ENCODE measurements around the gene HLA-DQA1.

DNA sequence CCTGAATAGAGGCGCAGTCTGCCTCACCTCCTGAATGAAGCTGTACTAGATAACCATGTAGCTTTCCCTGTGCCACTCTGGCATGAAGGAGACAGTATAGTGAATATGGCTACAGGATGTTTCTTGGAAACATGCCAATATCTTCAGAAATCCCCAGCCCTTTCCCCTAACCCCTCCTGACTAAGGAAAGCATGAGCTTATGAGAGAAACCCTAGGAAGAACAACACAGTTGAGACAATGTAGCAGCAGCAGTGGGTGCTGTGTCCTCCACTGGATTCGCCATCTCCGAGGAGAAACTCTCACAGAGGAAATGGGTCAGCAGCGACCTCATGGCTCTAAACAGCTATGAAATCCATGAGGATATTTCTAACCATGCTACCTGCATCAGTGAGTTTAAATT, 6.7 kb downstream of the HLA-DQA1 start:
- TF ChIP-seq, protein P1, sequence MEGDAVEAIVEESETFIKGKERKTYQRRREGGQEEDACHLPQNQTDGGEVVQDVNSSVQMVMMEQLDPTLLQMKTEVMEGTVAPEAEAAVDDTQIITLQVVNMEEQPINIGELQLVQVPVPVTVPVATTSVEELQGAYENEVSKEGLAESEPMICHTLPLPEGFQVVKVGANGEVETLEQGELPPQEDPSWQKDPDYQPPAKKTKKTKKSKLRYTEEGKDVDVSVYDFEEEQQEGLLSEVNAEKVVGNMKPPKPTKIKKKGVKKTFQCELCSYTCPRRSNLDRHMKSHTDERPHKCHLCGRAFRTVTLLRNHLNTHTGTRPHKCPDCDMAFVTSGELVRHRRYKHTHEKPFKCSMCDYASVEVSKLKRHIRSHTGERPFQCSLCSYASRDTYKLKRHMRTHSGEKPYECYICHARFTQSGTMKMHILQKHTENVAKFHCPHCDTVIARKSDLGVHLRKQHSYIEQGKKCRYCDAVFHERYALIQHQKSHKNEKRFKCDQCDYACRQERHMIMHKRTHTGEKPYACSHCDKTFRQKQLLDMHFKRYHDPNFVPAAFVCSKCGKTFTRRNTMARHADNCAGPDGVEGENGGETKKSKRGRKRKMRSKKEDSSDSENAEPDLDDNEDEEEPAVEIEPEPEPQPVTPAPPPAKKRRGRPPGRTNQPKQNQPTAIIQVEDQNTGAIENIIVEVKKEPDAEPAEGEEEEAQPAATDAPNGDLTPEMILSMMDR (IDR thresholded peaks at IDR 0.05; ENCODE audit: low read depth, low read length, missing input control) = no peak
- TF ChIP-seq EGR1 (IDR thresholded peaks at IDR 0.05; ENCODE audit: low read depth in 2 of 2) (no peak), RXRA (IDR thresholded peaks at IDR 0.05) (no peak), RAD21 (IDR thresholded peaks at IDR 0.05) (no peak), SP1 (IDR thresholded peaks at IDR 0.05) (no peak), NR2F2 (IDR thresholded peaks at IDR 0.05) (no peak), JUND (IDR thresholded peaks at IDR 0.05) (no peak), TAF1 (conservative IDR thresholded peaks at IDR 0.05) (no peak), GABPA (IDR thresholded peaks at IDR 0.05 in 1 of 2, conservative IDR thresholded peaks at IDR 0.05 in 1 of 2) (no peak)
- TF ChIP-seq, protein P2, sequence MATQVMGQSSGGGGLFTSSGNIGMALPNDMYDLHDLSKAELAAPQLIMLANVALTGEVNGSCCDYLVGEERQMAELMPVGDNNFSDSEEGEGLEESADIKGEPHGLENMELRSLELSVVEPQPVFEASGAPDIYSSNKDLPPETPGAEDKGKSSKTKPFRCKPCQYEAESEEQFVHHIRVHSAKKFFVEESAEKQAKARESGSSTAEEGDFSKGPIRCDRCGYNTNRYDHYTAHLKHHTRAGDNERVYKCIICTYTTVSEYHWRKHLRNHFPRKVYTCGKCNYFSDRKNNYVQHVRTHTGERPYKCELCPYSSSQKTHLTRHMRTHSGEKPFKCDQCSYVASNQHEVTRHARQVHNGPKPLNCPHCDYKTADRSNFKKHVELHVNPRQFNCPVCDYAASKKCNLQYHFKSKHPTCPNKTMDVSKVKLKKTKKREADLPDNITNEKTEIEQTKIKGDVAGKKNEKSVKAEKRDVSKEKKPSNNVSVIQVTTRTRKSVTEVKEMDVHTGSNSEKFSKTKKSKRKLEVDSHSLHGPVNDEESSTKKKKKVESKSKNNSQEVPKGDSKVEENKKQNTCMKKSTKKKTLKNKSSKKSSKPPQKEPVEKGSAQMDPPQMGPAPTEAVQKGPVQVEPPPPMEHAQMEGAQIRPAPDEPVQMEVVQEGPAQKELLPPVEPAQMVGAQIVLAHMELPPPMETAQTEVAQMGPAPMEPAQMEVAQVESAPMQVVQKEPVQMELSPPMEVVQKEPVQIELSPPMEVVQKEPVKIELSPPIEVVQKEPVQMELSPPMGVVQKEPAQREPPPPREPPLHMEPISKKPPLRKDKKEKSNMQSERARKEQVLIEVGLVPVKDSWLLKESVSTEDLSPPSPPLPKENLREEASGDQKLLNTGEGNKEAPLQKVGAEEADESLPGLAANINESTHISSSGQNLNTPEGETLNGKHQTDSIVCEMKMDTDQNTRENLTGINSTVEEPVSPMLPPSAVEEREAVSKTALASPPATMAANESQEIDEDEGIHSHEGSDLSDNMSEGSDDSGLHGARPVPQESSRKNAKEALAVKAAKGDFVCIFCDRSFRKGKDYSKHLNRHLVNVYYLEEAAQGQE (IDR thresholded peaks at IDR 0.05) = no peak

Measured in liver (tissue), 3 donors.